Measurements from ENCODE around the gene PAQR5.
"Not testable (repeated sequence)": the region's sequence is repeated elsewhere in the genome, so short reads cannot be mapped to it uniquely, and the experiment has no call there.

Gene PAQR5

GRCh38 chr15:69434238-69434637 lies 135.5 kb downstream of the PAQR5 start:
- DNase-seq: no peak

- DNase-seq: no peak
Observed at GRCh38 chr15:69434679-69435078, 136.0 kb downstream of the PAQR5 start.

GRCh38 chr15:69435985-69436384 lies 137.3 kb downstream of the PAQR5 start:
- DNase-seq: no peak

- no peak for DNase-seq
Observed at GRCh38 chr15:69436951-69437350, 138.2 kb downstream of the PAQR5 start.

GRCh38 chr15:69439623-69440022 lies 140.9 kb downstream of the PAQR5 start:
- no peak for DNase-seq

- no peak for DNase-seq
Observed at GRCh38 chr15:69443032-69443611, 144.4 kb downstream of the PAQR5 start.

GRCh38 chr15:69444686-69445085 lies 146.0 kb downstream of the PAQR5 start:
- no peak for DNase-seq

- no peak for DNase-seq
Observed at GRCh38 chr15:69446953-69447352, 148.2 kb downstream of the PAQR5 start.

GRCh38 chr15:69450221-69450620 lies 151.5 kb downstream of the PAQR5 start:
- not testable (repeated sequence) for DNase-seq

- DNase-seq: no peak
Observed at GRCh38 chr15:69450968-69451695, 152.4 kb downstream of the PAQR5 start.

GRCh38 chr15:69451951-69452691 lies 153.4 kb downstream of the PAQR5 start:
- DNase-seq: no peak

- DNase-seq: peak; percentile 90
Observed at GRCh38 chr15:69452692-69453521, 154.2 kb downstream of the PAQR5 start, which contains the start of gene RPLP1. RPLP1 (plus strand) TSS chr15:69452818; CDS start chr15:69452949, 131 bp downstream.

GRCh38 chr15:69454953-69455352 lies 156.2 kb downstream of the PAQR5 start:
- DNase-seq: peak; percentile 4

- no peak for DNase-seq
Observed at GRCh38 chr15:69456208-69457166, 157.8 kb downstream of the PAQR5 start.
